Neural cell (in vitro differentiated cells): ENCODE results near the gene CDH4. TPM values are rescaled to one million over a fixed set of nuclear protein-coding genes. Genes with fewer than 3 reads are reported as not detected.
"Not testable (repeated sequence)": the region's sequence is repeated elsewhere in the genome, so short reads cannot be mapped to it uniquely, and the experiment has no call there.

ENCODE experiments used
- H2AFZ ChIP-seq: fragments of 200-600, 300-800 bp; sonication (generic), shearing (Covaris generic); 2 replicates; pipeline ENCODE4 v1.6.0; 2014; ENCODE audit warnings: low read depth, mild to moderate bottlenecking, antibody characterized with exemption, low read length, moderate library complexity
- H3F3A ChIP-seq: fragments of 200-600 bp; shearing (Covaris generic); 2 replicates; pipeline ENCODE4 v1.6.1; 2016; ENCODE audit warnings: mild to moderate bottlenecking, moderate library complexity, mixed read lengths, antibody characterized with exemption, low read length; ENCODE audit not compliant: insufficient read depth, poor library complexity, severe bottlenecking
- H3K27ac ChIP-seq: fragments of 200-600, 300-800 bp; sonication (generic), shearing (Covaris generic); 2 replicates; pipeline ENCODE4 v1.5.1; 2014; ENCODE audit warnings: mild to moderate bottlenecking, low read length, moderate library complexity
- H3K27me3 ChIP-seq: fragments of 300-800, 200-600 bp; sonication (generic), shearing (Covaris generic); 2 replicates; pipeline ENCODE4 v1.6.0; 2014; ENCODE audit warnings: mild to moderate bottlenecking, low read depth, low read length, moderate library complexity; ENCODE audit not compliant: insufficient read depth
- H3K36me3 ChIP-seq: fragments of 300-800, 200-600 bp; sonication (generic), shearing (Covaris generic); 2 replicates; pipeline ENCODE4 v1.5.1; 2014; ENCODE audit warnings: mild to moderate bottlenecking, antibody characterized with exemption, low read length, moderate library complexity; ENCODE audit not compliant: insufficient read depth
- H3K4me2 ChIP-seq: fragments of 300-800, 200-600 bp; sonication (generic), shearing (Covaris generic); 2 replicates; pipeline ENCODE4 v1.6.0; 2014; ENCODE audit warnings: mild to moderate bottlenecking, low read length
- H3K4me3 ChIP-seq: fragments of 300-800, 200-600 bp; sonication (generic), shearing (Covaris generic); 2 replicates; pipeline ENCODE4 v1.5.1; 2014; ENCODE audit warnings: mild to moderate bottlenecking, low read length, moderate library complexity
- H3K79me2 ChIP-seq: fragments of 200-600 bp; shearing (Covaris generic); replicated peaks from 2 replicates; pipeline ENCODE4 v1.6.0; 2014; ENCODE audit warnings: mild to moderate bottlenecking, low read length, moderate library complexity; ENCODE audit not compliant: insufficient read depth
- H3K9ac ChIP-seq: fragments of 300-800, 200-600 bp; sonication (generic), shearing (Covaris generic); 2 replicates; pipeline ENCODE4 v1.6.1; 2016; ENCODE audit warnings: mild to moderate bottlenecking, low read length, mixed read lengths
- H3K9me2 ChIP-seq: fragments of 200-600 bp; shearing (Covaris generic); 2 replicates; pipeline ENCODE4 v1.6.1; 2016; ENCODE audit warnings: mild to moderate bottlenecking, low read length, mixed read lengths; ENCODE audit not compliant: insufficient read depth
- H3K9me3 ChIP-seq: fragments of 200-600, 300-800 bp; sonication (generic), shearing (Covaris generic); 2 replicates; pipeline ENCODE4 v1.6.1; 2016; ENCODE audit warnings: mild to moderate bottlenecking, mixed run types, low read length, moderate library complexity, mixed read lengths
- H4K20me1 ChIP-seq: fragments of 200-600 bp; shearing (Covaris generic); 2 replicates; pipeline ENCODE4 v1.6.1; 2016; ENCODE audit warnings: mild to moderate bottlenecking, mixed run types; ENCODE audit not compliant: insufficient read depth
- CTCF ChIP-seq: fragments of 450-650 bp; IDR thresholded peaks from 2 replicates; pipeline ENCODE4 v1.5.1; 2014; ENCODE audit warnings: antibody characterized with exemption, mild to moderate bottlenecking, moderate library complexity; ENCODE audit not compliant: poor library complexity, severe bottlenecking
- EP300 ChIP-seq: fragments of 450-650 bp; conservative IDR thresholded peaks from 2 replicates; pipeline ENCODE4 v1.6.1; 2014; ENCODE audit warnings: antibody characterized with exemption, mild to moderate bottlenecking, moderate library complexity; ENCODE audit not compliant: poor library complexity, severe bottlenecking
- EZH2 ChIP-seq: fragments of 200-600, 300-800 bp; shearing (Covaris generic), sonication (generic); IDR thresholded peaks from 2 replicates; pipeline ENCODE4 v1.6.1; 2014; ENCODE audit warnings: antibody characterized with exemption, low read length, borderline replicate concordance, mild to moderate bottlenecking; ENCODE audit not compliant: insufficient read depth, poor library complexity, severe bottlenecking
- MXI1 ChIP-seq: fragments of 450-650 bp; conservative IDR thresholded peaks from 2 replicates; pipeline ENCODE4 v1.6.1; 2014; ENCODE audit warnings: antibody characterized with exemption, mild to moderate bottlenecking; ENCODE audit not compliant: poor library complexity, severe bottlenecking
- POLR2AphosphoS5 ChIP-seq: IDR thresholded peaks from 2 replicates; pipeline ENCODE4 v1.6.1; 2012
- polyA plus RNA-seq: library from polyadenylated mRNA; depleted of rRNA; stranded (reverse); fragments of >200 nt; gene quantifications from 2 replicates; pipeline ENCODE4 v1.2.3, GENCODE V29; 2014
- TF ChIP-seq, protein P1 (sequence below): IDR thresholded peaks from 2 replicates; pipeline ENCODE4 v1.6.1; 2012; ENCODE audit warnings: borderline replicate concordance

CDH4 gene
- polyA plus RNA-seq, 1 donor from 2014 or later = 24.6 TPM

- H3K4me2 ChIP-seq, H4K20me1 ChIP-seq, H3K9me2 ChIP-seq, H3K79me2 ChIP-seq, H3K9ac ChIP-seq, H3F3A ChIP-seq, H3K4me3 ChIP-seq, H3K9me3 ChIP-seq, H2AFZ ChIP-seq, H3K27ac ChIP-seq, H3K27me3 ChIP-seq, H3K36me3 ChIP-seq: not testable (repeated sequence)
Measured at GRCh38 chr20:61854538-61854937, 602.5 kb downstream of the CDH4 start.

- Histone ChIP-seq H3K27me3 (no peaks in the 10 kb centered on the region), H3K9ac (no peak overlapping the region), H3F3A (no peaks in the 10 kb centered on the region), H3K4me3 (no peak overlapping the region), H4K20me1 (no peaks in the 10 kb centered on the region), H3K79me2 (no peaks in the 10 kb centered on the region), H3K4me2 (no peak overlapping the region), H3K36me3 (no peaks in the 10 kb centered on the region), H3K9me2 (no peaks in the 10 kb centered on the region), H2AFZ (no peak overlapping the region), H3K27ac (no peak overlapping the region), H3K9me3 (no peaks in the 10 kb centered on the region)
- TF ChIP-seq EP300 (no peak), MXI1 (no peak)
- TF ChIP-seq, protein P1, sequence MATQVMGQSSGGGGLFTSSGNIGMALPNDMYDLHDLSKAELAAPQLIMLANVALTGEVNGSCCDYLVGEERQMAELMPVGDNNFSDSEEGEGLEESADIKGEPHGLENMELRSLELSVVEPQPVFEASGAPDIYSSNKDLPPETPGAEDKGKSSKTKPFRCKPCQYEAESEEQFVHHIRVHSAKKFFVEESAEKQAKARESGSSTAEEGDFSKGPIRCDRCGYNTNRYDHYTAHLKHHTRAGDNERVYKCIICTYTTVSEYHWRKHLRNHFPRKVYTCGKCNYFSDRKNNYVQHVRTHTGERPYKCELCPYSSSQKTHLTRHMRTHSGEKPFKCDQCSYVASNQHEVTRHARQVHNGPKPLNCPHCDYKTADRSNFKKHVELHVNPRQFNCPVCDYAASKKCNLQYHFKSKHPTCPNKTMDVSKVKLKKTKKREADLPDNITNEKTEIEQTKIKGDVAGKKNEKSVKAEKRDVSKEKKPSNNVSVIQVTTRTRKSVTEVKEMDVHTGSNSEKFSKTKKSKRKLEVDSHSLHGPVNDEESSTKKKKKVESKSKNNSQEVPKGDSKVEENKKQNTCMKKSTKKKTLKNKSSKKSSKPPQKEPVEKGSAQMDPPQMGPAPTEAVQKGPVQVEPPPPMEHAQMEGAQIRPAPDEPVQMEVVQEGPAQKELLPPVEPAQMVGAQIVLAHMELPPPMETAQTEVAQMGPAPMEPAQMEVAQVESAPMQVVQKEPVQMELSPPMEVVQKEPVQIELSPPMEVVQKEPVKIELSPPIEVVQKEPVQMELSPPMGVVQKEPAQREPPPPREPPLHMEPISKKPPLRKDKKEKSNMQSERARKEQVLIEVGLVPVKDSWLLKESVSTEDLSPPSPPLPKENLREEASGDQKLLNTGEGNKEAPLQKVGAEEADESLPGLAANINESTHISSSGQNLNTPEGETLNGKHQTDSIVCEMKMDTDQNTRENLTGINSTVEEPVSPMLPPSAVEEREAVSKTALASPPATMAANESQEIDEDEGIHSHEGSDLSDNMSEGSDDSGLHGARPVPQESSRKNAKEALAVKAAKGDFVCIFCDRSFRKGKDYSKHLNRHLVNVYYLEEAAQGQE = no peak
Measured at GRCh38 chr20:61855286-61855685, 603.2 kb downstream of the CDH4 start.

DNA sequence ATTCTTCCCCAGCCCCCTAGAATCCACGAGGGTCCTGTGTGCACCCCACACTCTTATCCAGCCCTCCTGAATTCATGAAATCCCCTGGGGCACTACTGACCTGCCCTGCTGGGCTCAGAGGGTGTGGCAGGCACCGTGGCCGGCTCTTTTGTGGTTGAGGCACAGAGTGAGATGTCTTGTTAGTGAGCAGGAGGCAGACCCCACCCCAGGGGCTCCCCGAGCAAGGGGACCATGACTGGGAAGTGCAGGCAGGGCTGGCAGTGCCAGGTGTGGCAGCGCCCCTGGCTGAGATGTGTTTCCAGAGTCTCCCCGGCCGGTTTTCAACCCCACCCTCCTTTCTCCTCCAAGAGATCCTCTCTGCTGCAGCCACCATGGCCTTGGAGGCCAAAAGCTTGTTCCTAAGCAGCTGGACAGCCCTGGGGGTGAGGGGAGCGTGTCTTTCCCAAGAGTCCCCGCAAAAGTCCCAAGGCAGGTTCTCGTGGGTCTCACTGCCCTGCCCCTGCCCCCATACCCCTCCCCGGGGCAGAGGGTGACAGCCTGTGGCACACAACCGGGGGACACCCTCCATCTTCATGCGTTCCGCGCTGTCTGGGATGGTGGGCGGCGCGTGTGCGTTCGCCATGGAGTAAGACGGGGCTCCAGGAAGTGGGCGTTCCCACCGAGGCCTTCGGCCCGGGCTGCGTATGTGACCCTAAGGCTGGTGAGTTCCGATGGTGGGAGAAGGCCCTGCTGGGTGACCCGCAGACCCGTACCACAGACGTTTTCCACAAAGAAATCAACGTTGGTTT is 604.8 kb downstream of the CDH4 start:
- Histone ChIP-seq H3K4me3 (no peak overlapping the region), H3K4me2 (no peak overlapping the region), H3K79me2 (no peaks in the 10 kb centered on the region), H3K27ac (no peak overlapping the region), H3K27me3 (no peaks in the 10 kb centered on the region), H4K20me1 (no peaks in the 10 kb centered on the region), H2AFZ (no peak overlapping the region), H3K9ac (no peak overlapping the region), H3K9me2 (no peaks in the 10 kb centered on the region), H3F3A (no peaks in the 10 kb centered on the region), H3K36me3 (no peaks in the 10 kb centered on the region), H3K9me3 (no peaks in the 10 kb centered on the region)
- TF ChIP-seq MXI1 (no peak), POLR2AphosphoS5 (no peak), EZH2 (no peak), EP300 (no peak), CTCF (no peak)
- TF ChIP-seq, protein P1 = no peak
